ENCODE results near the gene KCNG4.
"Not testable (repeated sequence)": the region's sequence is repeated elsewhere in the genome, so short reads cannot be mapped to it uniquely, and the experiment has no call there.

Gene KCNG4

DNA sequence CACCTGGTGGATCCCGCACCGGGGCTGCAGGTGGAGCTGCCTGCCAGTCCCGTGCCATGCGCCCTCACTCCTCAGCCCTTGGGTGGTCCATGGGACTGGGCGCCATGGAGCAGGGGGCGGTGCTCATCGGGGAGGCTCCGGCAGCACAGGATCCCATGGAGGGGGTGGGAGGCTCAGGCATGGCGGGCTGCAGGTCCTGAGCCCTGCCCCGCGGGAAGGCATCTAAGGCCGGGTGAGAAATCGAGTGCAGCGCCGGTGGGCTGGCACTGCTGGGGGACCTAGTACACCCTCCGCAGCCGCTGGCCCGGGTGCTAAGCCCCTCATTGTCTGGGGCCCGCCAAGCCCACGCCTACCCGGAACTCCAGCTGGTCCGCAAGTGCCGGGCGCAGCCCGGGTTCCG lies 35.3 kb downstream of the KCNG4 start:
- DNase-seq: not testable (repeated sequence)

DNA sequence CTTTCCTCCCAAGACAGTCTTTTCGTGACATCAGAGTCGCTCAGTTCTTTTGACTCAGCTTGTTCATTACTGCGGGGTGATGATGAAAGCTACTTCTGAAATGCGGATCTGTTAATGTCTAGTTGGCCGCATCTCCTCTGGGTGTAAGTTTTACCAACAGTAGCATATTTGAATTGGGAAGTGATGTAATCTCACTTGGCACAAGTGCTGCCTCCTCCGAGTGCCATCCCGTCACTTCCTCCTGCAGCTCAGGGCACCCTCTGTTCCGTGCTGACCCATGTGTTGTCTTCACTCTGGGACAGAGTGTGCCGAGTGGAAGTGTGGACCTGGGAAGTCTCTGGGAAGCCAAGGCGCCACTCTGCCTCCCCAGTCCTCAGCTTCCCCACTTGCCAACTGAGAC lies 40.0 kb downstream of the KCNG4 start:
- DNase-seq: no peak

GRCh38 chr16:84199097-84199496 lies 40.7 kb downstream of the KCNG4 start:
- DNase-seq: no peak

DNA sequence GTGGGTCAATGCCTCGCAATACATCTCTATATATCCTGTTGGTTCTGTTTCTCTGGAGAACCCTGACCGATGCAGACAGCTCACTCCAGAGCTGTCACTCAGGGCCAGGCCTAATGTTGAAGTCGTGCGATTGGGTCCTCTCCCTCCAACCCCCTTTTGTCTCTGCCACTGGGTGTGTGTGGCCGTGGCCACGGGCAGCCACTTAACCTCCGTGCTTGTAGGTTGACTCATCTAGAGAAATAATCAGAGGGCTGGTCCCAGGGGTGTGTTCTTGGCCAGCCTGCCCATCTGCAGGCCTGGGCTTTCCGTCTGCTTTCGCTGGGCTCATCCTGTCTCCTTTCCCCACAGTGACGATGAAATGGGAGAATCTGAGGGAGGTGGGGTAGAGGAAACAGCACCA lies 41.4 kb downstream of the KCNG4 start:
- no peak for DNase-seq

DNA sequence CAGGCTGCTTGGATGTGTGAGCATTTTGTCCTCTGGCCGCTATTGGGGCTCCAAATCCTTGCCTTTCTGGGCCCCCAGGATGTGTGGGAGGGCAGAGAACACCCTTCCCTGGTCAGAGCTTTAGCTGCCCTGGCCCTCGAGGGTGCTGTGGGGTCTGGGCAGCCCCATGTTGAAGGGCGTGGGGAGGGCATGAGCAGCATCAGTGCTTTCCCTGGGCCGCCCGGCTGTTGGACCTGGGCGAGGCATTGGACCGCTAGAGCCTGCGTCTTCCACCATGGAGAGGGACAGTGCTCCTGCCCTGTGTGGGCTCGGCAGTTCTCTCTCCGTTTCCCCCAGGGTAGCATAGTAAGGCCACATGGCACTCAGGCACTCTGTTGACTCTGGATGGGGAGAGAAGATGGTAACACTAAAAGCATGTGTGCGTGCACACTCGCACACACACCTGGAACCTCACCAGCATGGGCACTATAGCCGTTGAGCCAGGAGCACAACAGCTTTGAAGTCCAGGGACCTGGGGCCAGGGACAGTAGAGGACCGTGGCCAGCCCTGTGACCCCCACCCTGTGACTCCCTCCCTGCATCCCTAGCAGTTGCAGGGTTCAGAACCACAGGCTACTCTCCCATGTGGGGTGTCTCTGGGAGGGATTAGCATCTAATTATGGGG lies 42.2 kb downstream of the KCNG4 start:
- DNase-seq: no peak

DNA sequence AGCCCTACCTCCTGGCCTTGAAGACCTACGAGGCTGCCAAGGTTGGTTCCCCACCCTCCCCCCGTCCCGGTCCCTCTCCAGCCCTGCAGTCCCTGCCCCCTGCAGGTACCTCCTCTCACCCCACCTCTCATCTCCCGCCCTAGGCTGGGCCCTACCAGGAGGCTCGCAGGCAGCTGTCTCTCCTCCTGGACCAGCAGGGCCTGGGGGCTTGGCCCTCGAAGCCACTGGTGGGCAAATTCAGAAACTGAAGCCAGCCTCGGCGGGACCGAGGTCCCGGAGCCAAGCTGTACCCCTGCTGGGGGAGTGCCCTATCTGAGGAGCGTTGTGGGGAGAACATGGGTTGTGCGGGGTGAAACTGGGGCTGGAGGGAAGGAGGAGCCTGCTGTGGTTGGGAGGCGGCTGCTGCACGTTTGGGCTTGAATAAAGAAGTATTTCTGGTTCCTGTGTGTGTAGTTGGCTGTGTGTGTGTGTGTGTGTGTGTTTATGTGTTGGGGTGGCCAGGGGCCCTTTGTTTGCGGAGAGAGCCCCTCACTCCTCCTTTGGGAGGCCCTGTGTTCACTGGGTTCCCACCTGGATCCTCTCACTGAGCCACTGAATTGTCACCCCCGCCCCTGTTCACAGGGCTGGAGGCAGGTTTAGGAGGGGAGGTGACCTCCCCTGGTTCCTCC lies 43.0 kb downstream of the KCNG4 start:
- no peak for DNase-seq

DNA sequence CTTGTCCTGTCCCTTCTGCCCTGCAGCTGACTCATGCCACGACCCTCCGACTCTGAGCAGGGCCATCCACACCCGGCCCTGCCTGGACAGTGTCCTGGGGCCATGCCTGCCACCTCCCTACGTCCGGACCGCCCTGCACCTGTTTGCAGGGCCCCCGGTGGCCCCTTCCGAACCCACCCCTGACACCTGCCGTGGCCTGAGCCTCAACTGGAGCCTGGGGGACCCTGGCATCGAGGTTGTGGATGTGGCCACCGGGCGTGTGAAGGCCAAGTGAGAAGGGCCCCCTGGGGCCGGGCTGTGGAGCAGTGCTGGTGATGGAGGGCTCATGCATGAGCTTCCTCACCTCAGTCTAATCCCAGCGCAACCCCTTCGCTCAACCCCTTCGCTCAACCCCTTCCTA lies 43.7 kb downstream of the KCNG4 start:
- no peak for DNase-seq

- DNase-seq: no peak
Measured at GRCh38 chr16:84195201-84196093, 44.4 kb downstream of the KCNG4 start.

GRCh38 chr16:84194470-84195200 lies 45.2 kb downstream of the KCNG4 start:
- DNase-seq: peak; percentile 19

GRCh38 chr16:84194018-84194417 lies 45.8 kb downstream of the KCNG4 start:
- DNase-seq: no peak

DNA sequence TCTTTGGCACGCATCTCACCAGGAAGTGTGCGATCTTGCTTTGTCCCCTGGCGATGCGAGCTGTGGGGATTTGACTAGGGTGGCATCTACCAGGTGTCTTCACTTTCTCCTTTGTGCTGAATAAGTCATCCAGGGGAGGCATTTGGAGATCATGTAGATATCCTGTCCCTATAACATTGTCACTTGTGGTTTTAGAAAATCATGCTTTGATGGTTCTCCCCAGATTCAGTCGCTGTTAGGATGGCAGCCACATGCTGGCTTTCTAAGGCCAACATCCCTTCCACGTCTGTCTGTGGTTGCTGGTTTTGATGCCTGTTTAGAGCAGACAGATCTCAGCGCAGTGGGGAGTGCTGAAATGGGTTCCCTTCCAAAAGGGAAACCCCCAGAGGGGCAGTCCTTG lies 46.3 kb downstream of the KCNG4 start:
- DNase-seq: no peak

- no peak for DNase-seq
Measured at GRCh38 chr16:84191466-84191865, 48.3 kb downstream of the KCNG4 start.

DNA sequence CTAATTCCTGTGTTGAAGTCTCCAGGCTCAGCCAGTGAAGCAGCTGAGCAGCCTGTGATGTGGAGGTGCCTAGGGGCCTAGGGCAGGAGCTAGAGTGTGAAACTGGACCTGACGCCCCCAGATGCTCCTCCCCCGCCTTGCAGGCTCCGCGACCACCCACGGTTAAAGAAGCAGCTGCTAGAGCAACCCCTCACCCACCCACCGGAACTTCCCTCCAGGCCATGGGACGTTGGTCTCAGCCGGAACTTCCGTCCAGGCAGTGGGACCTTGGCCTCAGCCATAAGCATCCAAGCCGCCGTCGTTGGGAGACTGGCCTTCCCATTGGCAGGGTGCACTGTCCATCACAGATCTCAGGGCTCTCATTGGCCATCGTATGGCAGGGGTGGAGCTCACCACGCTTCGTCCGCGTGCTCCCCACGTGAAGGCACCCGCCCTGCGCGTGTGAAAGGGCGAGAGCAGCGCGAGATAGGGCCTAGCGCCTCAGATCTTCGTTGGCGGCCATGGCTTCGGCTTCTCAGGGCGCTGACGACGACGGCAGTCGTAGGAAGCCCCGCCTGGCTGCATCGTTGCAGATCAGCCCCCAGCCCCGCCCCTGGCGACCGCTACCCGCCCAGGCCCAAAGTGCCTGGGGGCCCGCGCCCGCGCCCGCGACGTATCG lies 49.0 kb downstream of the KCNG4 start, which contains the start of gene ADAD2:
Gene ADAD2 (plus strand): TSS at position 427 of the 658 bp plus-strand sequence. CDS start 74 bp downstream, at position 501.
- DNase-seq: no peak

DNA sequence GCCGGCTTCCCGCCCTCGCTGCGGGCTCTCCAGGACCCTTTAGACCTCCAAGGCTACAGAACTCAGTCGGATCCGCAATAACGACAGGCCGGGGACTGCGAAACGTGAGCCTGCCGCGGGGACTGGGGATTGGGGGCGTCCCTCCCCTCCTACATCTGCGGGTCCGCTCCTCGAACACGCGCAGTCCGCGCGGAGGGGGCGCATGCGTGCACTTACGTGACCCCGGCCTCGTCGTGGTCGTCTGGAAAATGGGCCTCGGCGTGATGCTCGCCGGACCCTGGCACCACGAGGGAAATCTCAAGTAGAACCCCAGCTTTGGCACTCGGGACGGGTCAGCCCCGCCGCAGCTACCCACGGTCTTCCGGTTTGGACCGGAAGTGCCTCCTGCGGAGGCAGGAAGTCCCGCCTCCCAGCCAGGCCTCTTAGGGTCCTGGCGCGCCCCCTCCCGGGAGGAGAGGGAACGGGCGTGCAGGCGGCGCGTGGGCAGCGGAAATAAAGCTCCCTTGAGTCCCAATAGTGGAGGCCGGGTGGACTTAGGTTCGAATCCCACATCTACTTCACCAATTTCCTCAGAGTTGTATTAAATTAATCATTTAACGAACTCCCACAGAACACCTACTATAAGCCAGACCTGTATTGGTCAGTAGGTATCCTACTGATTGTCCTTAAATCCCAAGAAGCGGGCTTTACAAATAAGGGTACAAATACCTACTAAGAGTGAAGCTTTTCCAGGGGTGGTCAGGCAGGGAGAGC lies 53.0 kb downstream of the KCNG4 start, which contains the start of gene TAF1C:
Gene TAF1C (minus strand): TSS at position 373 of the 753 bp plus-strand sequence. CDS start 2,069 bp downstream, outside the sequence.
- DNase-seq: peak; percentile 92

DNA sequence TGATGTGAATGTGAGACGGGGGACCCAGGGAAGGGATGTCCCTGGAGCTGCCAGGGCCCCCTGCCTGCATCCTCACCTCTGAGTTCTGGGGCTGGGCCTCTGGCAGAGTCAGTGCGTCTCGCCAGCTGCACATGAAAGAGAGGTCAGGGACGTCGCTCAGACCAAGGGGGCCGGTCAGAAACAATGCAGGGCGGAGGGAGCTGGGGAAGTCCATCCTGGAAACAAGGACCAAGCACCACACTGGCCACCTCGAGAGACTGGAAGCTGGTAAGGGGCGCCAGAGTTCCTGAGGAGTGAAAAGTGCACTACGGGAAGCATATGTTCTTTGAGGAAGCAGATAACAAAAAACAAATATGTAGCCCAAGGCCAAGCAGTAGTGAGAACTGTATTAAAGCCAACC lies 55.0 kb downstream of the KCNG4 start:
- DNase-seq: no peak

DNA sequence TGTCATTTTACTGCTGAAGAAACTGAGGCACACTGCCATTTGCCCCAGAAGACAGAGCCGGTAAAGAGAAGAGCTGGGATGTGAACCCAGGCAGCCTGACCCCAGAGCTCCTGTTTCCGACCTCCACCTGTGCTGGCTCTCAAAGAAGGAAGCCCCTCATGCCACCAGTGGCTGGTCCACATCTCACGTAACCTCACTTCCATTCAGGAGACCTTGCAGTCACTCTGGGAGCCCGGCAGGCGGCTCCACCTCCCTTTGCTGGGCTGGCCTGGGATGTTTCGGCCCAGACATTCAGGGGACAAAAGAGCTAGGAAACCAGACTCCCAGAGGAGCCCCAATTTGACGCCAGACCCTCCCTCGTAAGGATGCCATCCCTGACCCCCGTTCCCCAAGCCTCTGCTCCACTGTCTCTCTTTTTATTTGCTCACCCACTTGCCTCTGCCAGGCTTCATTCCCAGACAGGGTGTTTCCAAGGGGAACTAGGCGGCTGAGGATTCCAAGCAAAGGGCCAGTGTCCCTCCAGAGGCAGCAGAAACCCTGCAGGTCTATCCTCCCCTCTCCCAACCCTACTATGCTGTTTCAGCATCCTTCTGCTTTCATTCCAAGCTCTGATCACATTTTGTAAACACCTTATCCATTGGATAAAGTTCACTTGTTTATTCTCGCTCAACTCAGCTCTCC lies 55.8 kb downstream of the KCNG4 start:
- no peak for DNase-seq

GRCh38 chr16:84183572-84183875 lies 56.3 kb downstream of the KCNG4 start:
- DNase-seq: no peak

DNA sequence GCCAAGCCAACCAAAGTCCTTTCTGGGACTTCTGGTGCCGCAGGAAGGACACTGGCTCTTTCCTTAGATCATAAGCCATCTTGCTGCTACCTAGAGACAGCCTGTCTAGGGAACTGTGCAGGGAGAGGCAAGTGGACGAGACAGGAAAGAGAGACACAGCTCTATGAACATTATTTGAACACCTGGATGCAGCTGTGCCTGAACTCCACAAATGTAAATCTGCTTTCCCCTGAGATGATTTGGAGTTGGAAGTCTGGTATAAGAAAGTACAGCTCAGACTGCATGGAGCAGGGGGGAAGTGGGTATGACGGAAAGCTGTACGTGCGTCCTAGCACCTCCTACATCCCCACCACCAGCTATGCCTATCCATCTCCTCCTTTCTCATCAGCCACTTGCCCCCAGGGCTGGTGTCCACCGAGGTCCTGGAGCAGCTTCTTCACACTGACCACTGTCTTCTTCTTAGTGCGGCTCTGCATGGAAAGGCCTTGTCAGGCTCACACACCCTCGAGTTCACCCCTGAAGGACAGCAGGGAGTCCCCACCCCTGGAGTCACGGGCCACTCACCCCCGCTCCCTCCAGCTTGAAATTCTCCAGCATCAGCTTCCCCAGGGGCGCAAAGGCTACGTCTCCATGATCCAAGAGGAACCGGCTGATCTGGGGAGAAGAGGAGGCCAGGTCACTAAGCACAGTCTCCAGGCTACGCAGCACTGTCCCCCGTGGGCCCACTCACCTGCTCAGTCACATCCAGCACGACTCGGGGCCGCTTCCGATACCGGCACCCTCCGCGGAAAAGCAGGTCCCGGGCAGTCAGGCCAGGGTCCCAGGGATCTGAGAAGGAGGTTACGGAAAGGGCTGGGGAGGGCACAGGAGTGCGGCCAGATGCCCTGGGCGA lies 56.9 kb downstream of the KCNG4 start:
- DNase-seq: no peak

DNA sequence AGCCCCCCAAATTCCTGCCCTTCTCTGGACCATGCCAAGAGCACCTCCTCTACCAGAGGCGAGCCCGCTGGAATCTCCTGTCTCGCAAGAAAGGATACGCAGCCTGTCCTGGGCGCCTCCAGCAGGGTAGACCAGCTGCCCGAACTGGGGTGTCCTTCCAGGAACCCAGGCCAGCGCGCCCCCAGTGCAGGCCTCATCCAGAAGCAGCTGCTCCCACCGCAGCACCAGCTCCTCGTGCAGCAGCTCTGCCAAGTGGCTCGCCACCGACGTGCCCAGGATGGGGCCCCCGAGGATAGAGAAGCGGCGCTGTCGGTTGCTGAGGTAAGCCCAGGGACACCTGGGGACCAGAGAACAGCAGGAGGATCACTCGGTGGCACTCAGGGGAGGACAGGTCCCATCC lies 57.7 kb downstream of the KCNG4 start:
- no peak for DNase-seq
